Ovary (tissue), 3 donors: ENCODE measurements around the gene SRP72.

ENCODE experiments used
- EP300 ChIP-seq: sonication (generic); formaldehyde crosslinking; IDR thresholded peaks from one replicate; pipeline ENCODE4 v1.6.1; 2017; ENCODE audit warnings: antibody characterized with exemption
- TF ChIP-seq, protein P1 (sequence below), 3 donors: fragments of 450-650 bp in 2 of 3; fragments of 200-600 bp in 1 of 3; IDR thresholded peaks; one replicate each; pipeline versions ENCODE4 v1.5.1 to v1.8.0; 2016 to 2022; ENCODE audit warnings: antibody characterized with exemption in 3 of 3, mild to moderate bottlenecking in 1 of 3
- donor health status: DM: no; HTN: no; CAD: no.

DNA sequence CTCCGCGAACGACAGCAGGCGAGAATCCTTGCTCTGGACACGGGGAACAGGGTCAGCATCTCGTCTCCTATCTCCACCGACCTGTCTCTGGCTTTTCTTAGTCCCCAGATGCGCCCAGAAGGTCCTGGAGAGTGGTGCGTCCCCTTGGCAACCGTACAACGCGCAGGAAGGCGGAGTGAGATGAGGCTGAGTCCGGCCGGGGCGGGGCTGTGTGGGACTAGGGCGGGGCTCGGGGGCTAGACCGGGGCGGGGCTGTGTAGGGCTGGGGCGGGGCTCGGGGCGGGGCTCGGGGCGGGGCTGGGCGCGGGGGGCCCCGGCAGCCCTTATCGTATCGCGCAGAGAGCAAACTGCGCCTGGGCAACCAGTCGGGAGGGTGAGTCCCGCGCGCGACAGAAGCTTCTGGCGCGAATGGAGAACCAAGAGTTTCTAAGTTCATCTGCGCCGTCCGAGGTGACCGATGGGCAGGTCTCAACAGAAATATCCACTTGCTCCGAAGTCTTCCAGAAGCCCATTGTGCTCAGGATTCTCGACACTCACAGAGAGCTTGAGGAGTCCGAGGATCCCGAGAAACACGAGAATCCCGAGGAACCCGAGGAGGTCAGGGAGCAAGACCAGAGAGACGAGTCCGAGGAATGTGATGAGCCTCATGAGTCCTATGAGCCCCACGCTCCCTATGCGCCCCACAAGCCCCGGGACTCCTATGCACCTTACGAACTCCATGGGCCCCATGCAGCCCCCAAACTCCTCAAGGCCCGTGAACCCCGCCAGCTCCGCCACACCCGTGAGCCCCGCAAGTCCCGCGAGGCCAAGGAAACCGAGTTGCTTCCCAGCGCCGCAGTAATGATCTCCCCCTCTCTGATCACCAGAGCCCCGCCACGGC lies 63.1 kb downstream of the SRP72 start:
- TF ChIP-seq EP300: no peak
- TF ChIP-seq, protein P1, sequence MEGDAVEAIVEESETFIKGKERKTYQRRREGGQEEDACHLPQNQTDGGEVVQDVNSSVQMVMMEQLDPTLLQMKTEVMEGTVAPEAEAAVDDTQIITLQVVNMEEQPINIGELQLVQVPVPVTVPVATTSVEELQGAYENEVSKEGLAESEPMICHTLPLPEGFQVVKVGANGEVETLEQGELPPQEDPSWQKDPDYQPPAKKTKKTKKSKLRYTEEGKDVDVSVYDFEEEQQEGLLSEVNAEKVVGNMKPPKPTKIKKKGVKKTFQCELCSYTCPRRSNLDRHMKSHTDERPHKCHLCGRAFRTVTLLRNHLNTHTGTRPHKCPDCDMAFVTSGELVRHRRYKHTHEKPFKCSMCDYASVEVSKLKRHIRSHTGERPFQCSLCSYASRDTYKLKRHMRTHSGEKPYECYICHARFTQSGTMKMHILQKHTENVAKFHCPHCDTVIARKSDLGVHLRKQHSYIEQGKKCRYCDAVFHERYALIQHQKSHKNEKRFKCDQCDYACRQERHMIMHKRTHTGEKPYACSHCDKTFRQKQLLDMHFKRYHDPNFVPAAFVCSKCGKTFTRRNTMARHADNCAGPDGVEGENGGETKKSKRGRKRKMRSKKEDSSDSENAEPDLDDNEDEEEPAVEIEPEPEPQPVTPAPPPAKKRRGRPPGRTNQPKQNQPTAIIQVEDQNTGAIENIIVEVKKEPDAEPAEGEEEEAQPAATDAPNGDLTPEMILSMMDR (IDR thresholded peaks at IDR 0.05): no peak
